Measurements from ENCODE around the gene SMG7.

Gene SMG7

GRCh38 chr1:183592733-183593132 is 120.4 kb downstream of the SMG7 start:
- no peak for FAIRE-seq

- FAIRE-seq, result no peak
Measured at GRCh38 chr1:183593356-183593755, 121.1 kb downstream of the SMG7 start.

GRCh38 chr1:183595537-183595936 is 123.2 kb downstream of the SMG7 start:
- FAIRE-seq, result no peak

- no peak for FAIRE-seq
Measured at GRCh38 chr1:183596500-183596899, 124.2 kb downstream of the SMG7 start.

GRCh38 chr1:183597656-183598347 is 125.5 kb downstream of the SMG7 start:
- FAIRE-seq, result no peak

GRCh38 chr1:183598386-183598785 is 126.1 kb downstream of the SMG7 start:
- FAIRE-seq, result no peak

GRCh38 chr1:183600136-183600535 is 127.8 kb downstream of the SMG7 start:
- FAIRE-seq, result no peak

GRCh38 chr1:183600634-183601033 is 128.3 kb downstream of the SMG7 start:
- no peak for FAIRE-seq

GRCh38 chr1:183602510-183602909 is 130.2 kb downstream of the SMG7 start:
- no peak for FAIRE-seq

Data from islet of Langerhans (tissue), 1 donor.